ENCODE measurements around the gene ARHGEF9.
"Not testable (repeated sequence)": the region's sequence is repeated elsewhere in the genome, so short reads cannot be mapped to it uniquely, and the experiment has no call there.

ARHGEF9 gene

GRCh38 chrX:63656871-63657580 is 128.0 kb downstream of the ARHGEF9 start:
- H3K4me2 ChIP-seq (ENCODE audit: low read depth, low read length): no peak overlapping the region
- DNase-seq: no peak

GRCh38 chrX:63652086-63652765 is 132.8 kb downstream of the ARHGEF9 start:
- Histone ChIP-seq H3K9me3 (replicated peaks; ENCODE audit: insufficient read depth, low read length) (no peaks in the 10 kb centered on the region), H3K36me3 (replicated peaks; ENCODE audit: insufficient read depth, low read length) (no peaks in the 10 kb centered on the region; the same call in 1 of the 2 replicates), H4K20me1 (ENCODE audit: insufficient read depth, low read length) (no peaks in the 10 kb centered on the region), H3K9ac (ENCODE audit: low read length) (no peak overlapping the region), H3F3A (ENCODE audit: insufficient read depth, low read length) (no peaks in the 10 kb centered on the region), H3K4me3 (ENCODE audit: low read length) (no peak overlapping the region), H3K9me2 (replicated peaks; ENCODE audit: insufficient read depth, low read length) (no peaks in the 10 kb centered on the region), H3K27me3 (replicated peaks; ENCODE audit: insufficient read depth, low read length) (no peaks in the 10 kb centered on the region), H3K4me2 (ENCODE audit: low read depth, low read length) (no peak overlapping the region), H3K27ac (ENCODE audit: low read length) (no peak overlapping the region), H2AFZ (ENCODE audit: low read length) (no peak overlapping the region), H3K4me1 (ENCODE audit: low read length) (no peaks in the 10 kb centered on the region), H3K79me2 (ENCODE audit: low read length) (no peaks in the 10 kb centered on the region)
- DNase-seq: no peak
- no peak for TF ChIP-seq EZH2 (optimal IDR thresholded peaks at IDR 0.05; ENCODE audit: low read depth, low read length)
- TF ChIP-seq CTCF (IDR thresholded peaks at IDR 0.05; ENCODE audit: low read length): no peak
- TF ChIP-seq EZH2phosphoT487 (IDR thresholded peaks at IDR 0.05; ENCODE audit: low read length): no peak

More at GRCh38 chrX:63656871-63657580, 128.0 kb downstream of the ARHGEF9 start:
- Histone ChIP-seq H4K20me1 (ENCODE audit: insufficient read depth, low read length) (no peaks in the 10 kb centered on the region), H2AFZ (ENCODE audit: low read length) (no peak overlapping the region), H3F3A (ENCODE audit: insufficient read depth, low read length) (no peaks in the 10 kb centered on the region), H3K9me2 (replicated peaks; ENCODE audit: insufficient read depth, low read length) (no peaks in the 10 kb centered on the region), H3K4me1 (ENCODE audit: low read length) (no peaks in the 10 kb centered on the region), H3K27me3 (replicated peaks; ENCODE audit: insufficient read depth, low read length) (no peaks in the 10 kb centered on the region), H3K9me3 (replicated peaks; ENCODE audit: insufficient read depth, low read length) (no peaks in the 10 kb centered on the region), H3K79me2 (ENCODE audit: low read length) (no peaks in the 10 kb centered on the region), H3K9ac (ENCODE audit: low read length) (no peak overlapping the region), H3K4me3 (ENCODE audit: low read length) (no peak overlapping the region), H3K27ac (ENCODE audit: low read length) (no peak overlapping the region), H3K36me3 (replicated peaks; ENCODE audit: insufficient read depth, low read length) (no peaks in the 10 kb centered on the region; the same call in 1 of the 2 replicates)
- TF ChIP-seq EZH2phosphoT487 (IDR thresholded peaks at IDR 0.05; ENCODE audit: low read length) (no peak), CTCF (IDR thresholded peaks at IDR 0.05; ENCODE audit: low read length) (no peak), EZH2 (optimal IDR thresholded peaks at IDR 0.05; ENCODE audit: low read depth, low read length) (no peak)

- H3F3A ChIP-seq (ENCODE audit: insufficient read depth, low read length); H3K36me3 ChIP-seq (replicated peaks; ENCODE audit: insufficient read depth, low read length); H3K9me2 ChIP-seq (replicated peaks; ENCODE audit: insufficient read depth, low read length); H3K27ac ChIP-seq (ENCODE audit: low read length); H4K20me1 ChIP-seq (ENCODE audit: insufficient read depth, low read length); H3K9ac ChIP-seq (ENCODE audit: low read length); H3K4me2 ChIP-seq (ENCODE audit: low read depth, low read length); DNase-seq; H3K4me3 ChIP-seq (ENCODE audit: low read length); H3K79me2 ChIP-seq (ENCODE audit: low read length); H3K27me3 ChIP-seq (replicated peaks; ENCODE audit: insufficient read depth, low read length); H3K9me3 ChIP-seq (replicated peaks; ENCODE audit: insufficient read depth, low read length); H3K4me1 ChIP-seq (ENCODE audit: low read length); H2AFZ ChIP-seq (ENCODE audit: low read length): not testable (repeated sequence)
Observed at GRCh38 chrX:63645748-63646147, 139.3 kb downstream of the ARHGEF9 start.

- H4K20me1 ChIP-seq (ENCODE audit: insufficient read depth, low read length): no peaks in the 10 kb centered on the region
- H3F3A ChIP-seq (ENCODE audit: insufficient read depth, low read length): no peaks in the 10 kb centered on the region
- no peak overlapping the region for H3K9ac ChIP-seq (ENCODE audit: low read length)
- no peaks in the 10 kb centered on the region for H3K79me2 ChIP-seq (ENCODE audit: low read length)
- no peak overlapping the region for H2AFZ ChIP-seq (ENCODE audit: low read length)
- no peaks in the 10 kb centered on the region for H3K27me3 ChIP-seq (replicated peaks; ENCODE audit: insufficient read depth, low read length)
- no peak for DNase-seq
- no peaks in the 10 kb centered on the region for H3K9me3 ChIP-seq (replicated peaks; ENCODE audit: insufficient read depth, low read length)
- TF ChIP-seq EZH2 (optimal IDR thresholded peaks at IDR 0.05; ENCODE audit: low read depth, low read length): no peak
- H3K27ac ChIP-seq (ENCODE audit: low read length): no peak overlapping the region
- H3K4me1 ChIP-seq (ENCODE audit: low read length): no peaks in the 10 kb centered on the region
- H3K36me3 ChIP-seq (replicated peaks; ENCODE audit: insufficient read depth, low read length): no peaks in the 10 kb centered on the region
- H3K4me2 ChIP-seq (ENCODE audit: low read depth, low read length): no peak overlapping the region
- H3K9me2 ChIP-seq (replicated peaks; ENCODE audit: insufficient read depth, low read length): no peaks in the 10 kb centered on the region
- H3K4me3 ChIP-seq (ENCODE audit: low read length): no peak overlapping the region
Observed at GRCh38 chrX:63635750-63636149, 149.3 kb downstream of the ARHGEF9 start.
